A673 (cell line): Measurements from ENCODE around the gene LRRC4B. TPM values are rescaled to one million over a fixed set of nuclear protein-coding genes. Genes with fewer than 3 reads are reported as not detected.
"Not testable (repeated sequence)": the region's sequence is repeated elsewhere in the genome, so short reads cannot be mapped to it uniquely, and the experiment has no call there.

Experiments used
- BruUV-seq: library from RNA; stranded (reverse); fragments of 400-500 nt; replicated peaks from 2 replicates; lab custom pipeline; 2021; lab: Mats Ljungman, UMichigan
- CTCF ChIA-PET: fragments of 300-600 bp; sonication (Branson Sonifier 250); formaldehyde crosslinking; loops from one replicate; lab custom pipeline; 2022; ENCODE audit warnings: antibody characterized with exemption; lab: Charles Lee
- POLR2A ChIA-PET: fragments of 300-600 bp; sonication (Branson Sonifier 250); formaldehyde crosslinking; loops from one replicate; lab custom pipeline; 2022; ENCODE audit warnings: antibody characterized with exemption; ENCODE audit not compliant: low non-redundant PET; lab: Charles Lee
- DNase-seq: peaks from one replicate; pipeline ENCODE4 v3.0.0-alpha.2; 2015; ENCODE audit warnings: low spot score
- H3K27ac ChIP-seq: fragments of 200-600 bp; sonication (generic); 2 replicates; pipeline ENCODE4 v1.5.1; 2016; ENCODE audit warnings: mixed run types, low read depth, mild to moderate bottlenecking, mixed read lengths, antibody characterized with exemption, low read length; ENCODE audit not compliant: poor library complexity, severe bottlenecking
- H3K27me3 ChIP-seq: fragments of 200-600 bp; sonication (generic); replicated peaks from 2 replicates; pipeline ENCODE4 v1.6.1; 2017; ENCODE audit warnings: mixed run types, low read depth, mild to moderate bottlenecking, mixed read lengths, antibody characterized with exemption, low read length; ENCODE audit not compliant: insufficient read depth, poor library complexity
- H3K36me3 ChIP-seq: fragments of 200-600 bp; sonication (generic); 2 replicates; pipeline ENCODE4 v1.6.1; 2016; ENCODE audit warnings: mixed run types, mild to moderate bottlenecking, mixed read lengths, antibody characterized with exemption, low read length; ENCODE audit not compliant: insufficient read depth, poor library complexity, severe bottlenecking
- H3K4me1 ChIP-seq: fragments of 200-600 bp; sonication (generic); 2 replicates; pipeline ENCODE4 v1.6.1; 2017; ENCODE audit warnings: mixed run types, mild to moderate bottlenecking, mixed read lengths, antibody characterized with exemption, low read length; ENCODE audit not compliant: insufficient read depth, poor library complexity, severe bottlenecking
- H3K4me3 ChIP-seq: fragments of 200-600 bp; sonication (generic); 2 replicates; pipeline ENCODE4 v1.5.1; 2016; ENCODE audit warnings: low read depth, mixed run types, mild to moderate bottlenecking, mixed read lengths, low read length; ENCODE audit not compliant: poor library complexity, severe bottlenecking
- H3K9me3 ChIP-seq: fragments of 200-600 bp; sonication (generic); 2 replicates; pipeline ENCODE4 v1.6.1; 2016; ENCODE audit warnings: mixed run types, low read depth, mild to moderate bottlenecking, mixed read lengths, antibody characterized with exemption, low read length; ENCODE audit not compliant: poor library complexity, severe bottlenecking
- EZH2 ChIP-seq: fragments of 200-600 bp; sonication (generic); IDR thresholded peaks from 2 replicates; pipeline ENCODE4 v1.6.1; 2017; ENCODE audit warnings: borderline replicate concordance, low read depth, mild to moderate bottlenecking, mixed read lengths, antibody characterized with exemption, low read length; ENCODE audit not compliant: poor library complexity, severe bottlenecking
- intact Hi-C: fragments of 100-400 bp; cut with micrococcal nuclease; formaldehyde crosslinking; loops from one replicate; pipeline ENCODE4 v1.10.0; 2022; ENCODE audit not compliant: unreplicated experiment
- total RNA-seq: library from RNA; stranded (reverse); gene quantifications from 2 replicates; pipeline ENCODE4 v1.2.3, GENCODE V29; 2021
- TF ChIP-seq, protein P1 (sequence below): fragments of 300-800, 200-600 bp; sonication (generic); conservative IDR thresholded peaks from 2 replicates; pipeline ENCODE4 v1.5.1; 2017; ENCODE audit warnings: low read depth, mild to moderate bottlenecking, antibody characterized with exemption, low read length, moderate library complexity, mixed read lengths

The LRRC4B gene
- total RNA-seq, 1 experiment from 2014 or later = 23.1 TPM

DNA sequence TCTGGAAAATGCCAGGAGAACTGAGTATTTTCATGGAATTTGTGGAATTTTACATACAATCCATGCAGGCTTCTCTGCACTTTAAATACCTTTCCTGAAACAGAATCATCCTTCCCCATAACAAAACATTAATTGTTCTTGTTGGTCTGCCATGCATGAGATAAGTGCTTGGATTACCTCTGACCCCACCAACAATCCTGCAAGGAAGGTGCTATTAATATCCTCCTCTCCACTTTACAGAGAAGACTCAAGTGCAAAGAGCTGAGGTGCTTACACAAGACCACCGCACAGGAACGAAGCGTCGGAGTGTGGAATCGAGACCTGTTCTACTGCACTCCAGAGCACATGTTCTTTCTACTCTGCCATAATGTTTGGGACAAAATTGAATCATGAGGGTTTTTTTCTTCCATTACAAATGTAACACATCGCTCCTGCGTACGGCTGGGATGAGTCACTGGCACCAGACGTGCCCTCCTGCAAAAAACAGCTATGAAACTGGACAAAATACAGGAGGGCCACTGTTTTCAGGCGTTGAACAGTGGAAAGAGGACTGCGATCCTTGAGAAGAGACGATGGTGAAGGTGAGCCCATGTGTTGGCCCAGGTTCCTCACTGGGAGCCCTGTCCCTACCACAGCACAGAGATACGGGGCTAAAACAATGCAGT, 12.9 kb upstream of the LRRC4B start:
- CTCF ChIA-PET = no interaction called here
- no peak for DNase-seq
- BruUV-seq = no TSS peak

DNA sequence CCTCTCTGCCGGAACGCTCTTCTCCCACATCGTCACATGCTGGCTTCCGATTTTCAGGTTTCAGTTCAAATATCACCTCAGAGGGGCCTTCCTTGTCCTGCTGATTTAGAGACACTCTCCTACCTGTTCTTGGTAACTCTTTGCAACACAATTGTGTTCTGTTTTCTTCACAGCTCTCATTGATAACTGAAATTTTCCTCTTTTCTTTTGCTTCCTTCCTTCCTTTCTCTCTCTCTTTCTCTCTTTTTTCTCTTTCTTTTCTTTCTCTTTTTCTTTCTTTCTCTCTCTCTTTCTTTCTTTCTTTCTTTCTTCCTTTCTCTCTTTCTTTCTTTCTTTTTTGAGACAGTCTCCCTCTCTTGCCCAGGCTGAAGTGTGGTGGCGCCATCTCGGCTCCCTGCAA, 12.0 kb upstream of the LRRC4B start:
- Histone ChIP-seq H3K4me1 (no peaks in the 10 kb centered on the region), H3K4me3 (no peak overlapping the region), H3K9me3 (no peaks in the 10 kb centered on the region), H3K27me3 (no peaks in the 10 kb centered on the region), H3K27ac (no peak overlapping the region), H3K36me3 (no peaks in the 10 kb centered on the region)
- TF ChIP-seq, protein P1, sequence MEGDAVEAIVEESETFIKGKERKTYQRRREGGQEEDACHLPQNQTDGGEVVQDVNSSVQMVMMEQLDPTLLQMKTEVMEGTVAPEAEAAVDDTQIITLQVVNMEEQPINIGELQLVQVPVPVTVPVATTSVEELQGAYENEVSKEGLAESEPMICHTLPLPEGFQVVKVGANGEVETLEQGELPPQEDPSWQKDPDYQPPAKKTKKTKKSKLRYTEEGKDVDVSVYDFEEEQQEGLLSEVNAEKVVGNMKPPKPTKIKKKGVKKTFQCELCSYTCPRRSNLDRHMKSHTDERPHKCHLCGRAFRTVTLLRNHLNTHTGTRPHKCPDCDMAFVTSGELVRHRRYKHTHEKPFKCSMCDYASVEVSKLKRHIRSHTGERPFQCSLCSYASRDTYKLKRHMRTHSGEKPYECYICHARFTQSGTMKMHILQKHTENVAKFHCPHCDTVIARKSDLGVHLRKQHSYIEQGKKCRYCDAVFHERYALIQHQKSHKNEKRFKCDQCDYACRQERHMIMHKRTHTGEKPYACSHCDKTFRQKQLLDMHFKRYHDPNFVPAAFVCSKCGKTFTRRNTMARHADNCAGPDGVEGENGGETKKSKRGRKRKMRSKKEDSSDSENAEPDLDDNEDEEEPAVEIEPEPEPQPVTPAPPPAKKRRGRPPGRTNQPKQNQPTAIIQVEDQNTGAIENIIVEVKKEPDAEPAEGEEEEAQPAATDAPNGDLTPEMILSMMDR = no peak
- TF ChIP-seq EZH2 = no peak
- intact Hi-C loops = no loop called here
- ChIA-PET CTCF (no interaction called here), POLR2A (no interaction called here)
- DNase-seq = no peak
- no TSS peak for BruUV-seq

More for the DNA sequence above, 12.9 kb upstream of the LRRC4B start:
- H3K27ac ChIP-seq = no peak overlapping the region
- POLR2A ChIA-PET = no interaction called here
- intact Hi-C loops = no loop called here
- no peaks in the 10 kb centered on the region for H3K27me3 ChIP-seq
- H3K4me3 ChIP-seq = no peak overlapping the region
- no peaks in the 10 kb centered on the region for H3K9me3 ChIP-seq
- no peaks in the 10 kb centered on the region for H3K36me3 ChIP-seq
- H3K4me1 ChIP-seq = no peaks in the 10 kb centered on the region
- TF ChIP-seq, protein P1 = no peak
- TF ChIP-seq EZH2 = no peak

DNA sequence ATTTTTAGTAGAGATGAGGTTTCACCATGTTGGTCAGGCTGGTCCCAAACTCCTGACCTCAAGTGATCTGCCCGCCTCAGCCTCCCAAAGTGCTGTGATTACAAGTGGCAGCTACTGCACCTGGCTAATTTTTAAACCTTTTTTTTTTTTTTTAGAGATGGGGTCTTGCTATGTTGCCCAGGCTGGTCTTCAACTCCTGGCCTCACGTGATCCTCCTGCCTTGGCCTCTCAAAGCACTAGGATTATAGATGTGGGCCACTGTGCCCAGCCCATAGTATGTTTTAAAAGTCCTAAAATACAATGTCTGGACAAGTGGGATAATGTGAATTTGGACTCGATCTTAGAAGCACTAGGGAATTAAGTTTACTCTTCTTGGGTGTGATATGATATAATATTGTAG, 8.5 kb upstream of the LRRC4B start:
- intact Hi-C loops, CTCF ChIA-PET, H3K4me1 ChIP-seq, H3K9me3 ChIP-seq, H3K36me3 ChIP-seq, H3K27me3 ChIP-seq, POLR2A ChIA-PET, DNase-seq, BruUV-seq, H3K27ac ChIP-seq, H3K4me3 ChIP-seq: not testable (repeated sequence)
